IMR-90 (cell line): ENCODE results near the gene LRIT1. TPM values are rescaled to one million over a fixed set of nuclear protein-coding genes. Genes with fewer than 3 reads are reported as not detected.

Experiments used
- ATAC-seq: fragments of 200-7000 bp; cut with Tn5 transposase; 2 replicates; pipeline ENCODE4 v1.9.1; 2020; ENCODE audit warnings: low read depth, mild to moderate bottlenecking, moderate library complexity
- BruUV-seq: library from RNA; stranded (reverse); fragments of 400-500 nt; replicated peaks from 2 replicates; lab custom pipeline; 2021; lab: Mats Ljungman, UMichigan
- CTCF ChIA-PET: fragments of 300-600 bp; formaldehyde crosslinking; extraction: SDS; loops from one replicate; lab custom pipeline; 2021; ENCODE audit warnings: antibody characterized with exemption; lab: Yijun Ruan, JAX
- POLR2A ChIA-PET: fragments of 300-600 bp; sonication (Branson Sonifier 250); formaldehyde crosslinking; loops from one replicate; lab custom pipeline; 2022; ENCODE audit warnings: antibody characterized with exemption; ENCODE audit not compliant: unreplicated experiment; lab: Charles Lee
- DNase-seq: peaks from one replicate; pipeline ENCODE4 v3.0.0; 2013
- H2AFZ ChIP-seq: replicated peaks from 2 replicates; pipeline ENCODE3; 2013; ENCODE audit warnings: low read length, mild to moderate bottlenecking; ENCODE audit not compliant: poor library complexity
- H2AK5ac ChIP-seq: 2 replicates; pipeline ENCODE4 v1.6.1; 2013; ENCODE audit warnings: low read depth, low read length, inconsistent platforms
- H2AK9ac ChIP-seq: replicated peaks from 2 replicates; pipeline ENCODE3; 2013; ENCODE audit warnings: mild to moderate bottlenecking, low read depth, low read length, moderate library complexity; ENCODE audit not compliant: poor library complexity
- H2BK120ac ChIP-seq: 2 replicates; pipeline ENCODE4 v1.6.1; 2013; ENCODE audit warnings: low read depth, low read length, inconsistent platforms
- H2BK15ac ChIP-seq: 3 replicates; pipeline ENCODE4 v1.6.1; 2013; ENCODE audit warnings: low read depth, low read length, inconsistent platforms
- H2BK20ac ChIP-seq: 2 replicates; pipeline ENCODE4 v1.6.1; 2013; ENCODE audit warnings: low read depth, mild to moderate bottlenecking, inconsistent platforms, low read length, moderate library complexity
- H2BK5ac ChIP-seq: 2 replicates; pipeline ENCODE4 v1.6.1; 2013; ENCODE audit warnings: mild to moderate bottlenecking, low read depth, low read length, inconsistent platforms; ENCODE audit not compliant: poor library complexity, severe bottlenecking
- H3K14ac ChIP-seq: replicated peaks from 2 replicates; pipeline ENCODE4 v1.6.1; 2013; ENCODE audit warnings: low read depth, low read length, inconsistent platforms
- H3K18ac ChIP-seq: 2 replicates; pipeline ENCODE4 v1.6.1; 2013; ENCODE audit warnings: low read depth, low read length, control low read depth
- H3K23ac ChIP-seq: 2 replicates; pipeline ENCODE4 v1.6.1; 2013; ENCODE audit warnings: low read depth, low read length, inconsistent platforms
- H3K27ac ChIP-seq: 2 replicates; pipeline ENCODE4 v1.5.1; 2013; ENCODE audit warnings: mild to moderate bottlenecking, control low read depth, low read length; ENCODE audit not compliant: insufficient read depth
- H3K27me3 ChIP-seq: 2 replicates; pipeline ENCODE4 v1.6.1; 2013; ENCODE audit warnings: low read length; ENCODE audit not compliant: control insufficient read depth, insufficient read depth
- H3K36me3 ChIP-seq: 2 replicates; pipeline ENCODE4 v1.6.1; 2013; ENCODE audit warnings: low read length, mixed read lengths; ENCODE audit not compliant: control insufficient read depth, insufficient read depth
- H3K4ac ChIP-seq: 2 replicates; pipeline ENCODE4 v1.6.1; 2013; ENCODE audit warnings: low read depth, low read length, inconsistent platforms
- H3K4me1 ChIP-seq: 2 replicates; pipeline ENCODE4 v1.6.1; 2013; ENCODE audit warnings: low read length, mixed read lengths; ENCODE audit not compliant: control insufficient read depth, insufficient read depth
- H3K4me2 ChIP-seq: 2 replicates; pipeline ENCODE4 v1.6.1; 2013; ENCODE audit warnings: low read depth, mild to moderate bottlenecking, control low read depth, low read length, moderate library complexity
- H3K4me3 ChIP-seq: 2 replicates; pipeline ENCODE4 v1.5.1; 2013; ENCODE audit warnings: low read depth, mild to moderate bottlenecking, control low read depth, low read length, moderate library complexity; ENCODE audit not compliant: insufficient read depth
- H3K56ac ChIP-seq: 2 replicates; pipeline ENCODE4 v1.6.1; 2013; ENCODE audit warnings: low read length, inconsistent platforms; ENCODE audit not compliant: insufficient read depth; ENCODE audit errors: extremely low read depth
- H3K79me1 ChIP-seq, 2 experiments: 2 replicates each; pipeline ENCODE4 v1.6.1; 2013; ENCODE audit warnings: low read length in 2 of 2, inconsistent platforms in 1 of 2, low read depth in 1 of 2
- H3K9ac ChIP-seq: 2 replicates; pipeline ENCODE4 v1.6.1; 2013; ENCODE audit warnings: low read depth, low read length, control low read depth
- H3K9me1 ChIP-seq: 2 replicates; pipeline ENCODE4 v1.6.1; 2013; ENCODE audit warnings: low read length, inconsistent platforms; ENCODE audit not compliant: insufficient read depth
- H3K9me3 ChIP-seq: 2 replicates; pipeline ENCODE4 v1.6.1; 2013; ENCODE audit warnings: low read length; ENCODE audit not compliant: control insufficient read depth, insufficient read depth
- H4K20me1 ChIP-seq: 2 replicates; pipeline ENCODE4 v1.6.1; 2013; ENCODE audit warnings: low read length, inconsistent platforms; ENCODE audit not compliant: insufficient read depth
- H4K5ac ChIP-seq: 2 replicates; pipeline ENCODE4 v1.6.1; 2013; ENCODE audit warnings: mild to moderate bottlenecking, low read depth, low read length, control low read depth
- H4K8ac ChIP-seq, 2 experiments: 2 replicates each; pipeline ENCODE4 v1.6.1; 2013; ENCODE audit warnings: low read depth in 2 of 2, low read length in 2 of 2, control low read depth in 1 of 2, inconsistent platforms in 1 of 2
- H4K91ac ChIP-seq: 2 replicates; pipeline ENCODE4 v1.6.1; 2013; ENCODE audit warnings: low read depth, low read length, inconsistent platforms; ENCODE audit not compliant: insufficient read depth
- BHLHE40 ChIP-seq: fragments of 150-350 bp; IDR thresholded peaks from 2 replicates; pipeline ENCODE4 v1.6.1; 2016; ENCODE audit warnings: mild to moderate bottlenecking, low read depth, low read length
- CEBPB ChIP-seq: IDR thresholded peaks from 2 replicates; pipeline ENCODE4 v1.6.1; 2012; ENCODE audit warnings: low read depth, low read length, improper control_type of control experiment
- CHD1 ChIP-seq: IDR thresholded peaks from 2 replicates; pipeline ENCODE4 v1.6.1; 2012; ENCODE audit warnings: low read depth, low read length, improper control_type of control experiment
- CTCF ChIP-seq: conservative IDR thresholded peaks from 2 replicates; pipeline ENCODE4 v1.5.1; 2012; ENCODE audit warnings: mild to moderate bottlenecking, low read depth, low read length, improper control_type of control experiment
- ELK1 ChIP-seq: fragments of 150-350 bp; IDR thresholded peaks from 2 replicates; pipeline ENCODE4 v1.6.1; 2016; ENCODE audit warnings: low read depth, mild to moderate bottlenecking, low read length, moderate library complexity, borderline replicate concordance
- FOS ChIP-seq: fragments of 150-350 bp; IDR thresholded peaks from 2 replicates; pipeline ENCODE4 v1.6.1; 2016; ENCODE audit warnings: low read depth, low read length
- MAFK ChIP-seq: IDR thresholded peaks from 2 replicates; pipeline ENCODE4 v1.6.1; 2012; ENCODE audit warnings: low read depth, low read length, improper control_type of control experiment
- MAZ ChIP-seq: IDR thresholded peaks from 2 replicates; pipeline ENCODE4 v1.6.1; 2012; ENCODE audit warnings: low read depth, mild to moderate bottlenecking, low read length, improper control_type of control experiment, moderate library complexity, borderline replicate concordance
- MXI1 ChIP-seq: IDR thresholded peaks from 2 replicates; pipeline ENCODE4 v1.6.1; 2012; ENCODE audit warnings: low read depth, mild to moderate bottlenecking, low read length, moderate library complexity, borderline replicate concordance
- NFE2L2 ChIP-seq: fragments of 150-350 bp; IDR thresholded peaks from 2 replicates; pipeline ENCODE4 v1.6.1; 2016; ENCODE audit warnings: low read depth, mild to moderate bottlenecking, low read length
- POLR2A ChIP-seq: IDR thresholded peaks from 2 replicates; pipeline ENCODE4 v1.6.1; 2012; ENCODE audit warnings: mild to moderate bottlenecking, low read depth, low read length
- RAD21 ChIP-seq: IDR thresholded peaks from 2 replicates; pipeline ENCODE4 v1.6.1; 2012; ENCODE audit warnings: low read length, improper control_type of control experiment
- RCOR1 ChIP-seq: IDR thresholded peaks from 2 replicates; pipeline ENCODE4 v1.6.1; 2012; ENCODE audit warnings: mild to moderate bottlenecking, low read length, improper control_type of control experiment; ENCODE audit not compliant: insufficient replicate concordance
- RFX5 ChIP-seq: IDR thresholded peaks from 2 replicates; pipeline ENCODE4 v1.8.0; 2012; ENCODE audit warnings: low read depth, mild to moderate bottlenecking, low read length, moderate library complexity
- SMC3 ChIP-seq: fragments of 150-350 bp; IDR thresholded peaks from 2 replicates; pipeline ENCODE4 v1.6.1; 2016; ENCODE audit warnings: low read depth, mild to moderate bottlenecking, antibody characterized with exemption, low read length, moderate library complexity
- USF2 ChIP-seq: fragments of 150-350 bp; IDR thresholded peaks from 2 replicates; pipeline ENCODE4 v1.6.1; 2017; ENCODE audit warnings: mild to moderate bottlenecking, antibody characterized with exemption, low read length, low read depth
- WGBS, 2 experiments: methylation state at CpG; one replicate each; pipeline versions ENCODE4 v1.1.5 to v1.1.7; 2013; ENCODE audit warnings: missing lambda C conversion rate in 2 of 2; ENCODE audit not compliant: insufficient read length in 1 of 2; ENCODE audit errors: extremely low coverage in 2 of 2; 5-methylcytosine and 5-hydroxymethylcytosine counted together
- dilution Hi-C: fragments of 300-500 bp; cut with HindIII; formaldehyde crosslinking; loops from one replicate; pipeline ENCODE4 v1.14.3; 2018; ENCODE audit warnings: low sequenced_read_pairs; ENCODE audit not compliant: unreplicated experiment
- in situ Hi-C: fragments of 300-500 bp; cut with MboI; formaldehyde crosslinking; loops from 3 replicates; pipeline ENCODE4 v1.14.3; 2019; ENCODE audit warnings: low sequenced_read_pairs, inconsistent platforms, mixed read lengths
- intact Hi-C: fragments of 100-400 bp; cut with micrococcal nuclease; formaldehyde crosslinking; loops from 2 replicates; pipeline ENCODE4 v1.10.0; 2022
- polyA plus RNA-seq, 3 experiments: library from polyadenylated mRNA; depleted of rRNA; stranded (reverse); fragments of >200 nt; gene quantifications; 2 replicates each; pipeline ENCODE4 v1.2.3, GENCODE V29; 2012; ENCODE audit warnings: low replicate concordance in 1 of 3
- total RNA-seq: library from RNA; depleted of rRNA; stranded (reverse); fragments of >200 nt; gene quantifications from 2 replicates; pipeline ENCODE4 v1.2.3, GENCODE V29; 2012

Gene LRIT1
- total and polyA plus RNA-seq, 2 of the 4 experiments (the other 2 are of a cell fraction): not detected

- Histone ChIP-seq H4K8ac (no peak overlapping the region), H3K18ac (no peak overlapping the region), H2BK20ac (no peak overlapping the region), H2AFZ (no peak overlapping the region), H2AK9ac (no peak overlapping the region), H3K4ac (no peak overlapping the region), H3K9me1 (peaks cover 8% of the 10 kb centered on the region), H3K4me3 (no peak overlapping the region), H3K23ac (no peak overlapping the region), H2AK5ac (no peak overlapping the region), H3K27me3 (no peaks in the 10 kb centered on the region; the same call in 1 of the 2 replicates), H3K14ac (no peak overlapping the region), H4K91ac (no peak overlapping the region), H4K5ac (no peak overlapping the region), H3K79me1 (no peaks in the 10 kb centered on the region), H3K4me2 (no peak overlapping the region), H3K4me1 (no peaks in the 10 kb centered on the region), H3K36me3 (no peaks in the 10 kb centered on the region), H3K56ac (no peak overlapping the region), H3K27ac (no peak overlapping the region), H3K9ac (no peak overlapping the region), H3K9me3 (no peaks in the 10 kb centered on the region), H2BK5ac (no peak overlapping the region), H2BK15ac (no peak overlapping the region), H2BK120ac (no peak overlapping the region), H4K20me1 (no peaks in the 10 kb centered on the region)
- DNase-seq (no peak), ATAC-seq (no peak)
- POLR2A ChIA-PET: no interaction called here
- in situ Hi-C loops (no loop called here), intact Hi-C loops (no loop called here), dilution Hi-C loops (no loop called here)
- TF ChIP-seq CTCF (no peak), SMC3 (no peak), POLR2A (no peak), CEBPB (no peak), MAFK (no peak), USF2 (no peak), RCOR1 (no peak), FOS (no peak), ELK1 (no peak), RFX5 (no peak), RAD21 (no peak), CHD1 (no peak), BHLHE40 (no peak), MAZ (no peak), NFE2L2 (no peak), MXI1 (no peak)
- CTCF ChIA-PET: no interaction called here
- BruUV-seq: no TSS peak
- WGBS, 2 experiments: 17% methylated on average over 1 of the region's 4 CpGs; no CpG with 5 or more reads in 1 of the 2 experiments
Measured at GRCh38 chr10:84184517-84184916, 56.8 kb downstream of the LRIT1 start.
